ENCODE results near the gene SRP72. TPM values are rescaled to one million over a fixed set of nuclear protein-coding genes. Genes with fewer than 3 reads are reported as not detected.

The SRP72 gene
- total RNA-seq, 4 donors from 2014 or later: 40.9 to 59.9 (median 46.4) TPM

- TF ChIP-seq CTCF (IDR thresholded peaks at IDR 0.05) (no peak), POLR2A (IDR thresholded peaks at IDR 0.05) (no peak)
- no peak for DNase-seq (ENCODE audit: low spot score in 2 of 2)
- 93 to 97% methylated on average over 1 of the region's 1 CpG for WGBS, 2 donors
- intact Hi-C loops (cut with DNase I; ENCODE audit: low total_unique reads): no loop called here
- H3K4me3 ChIP-seq (ENCODE audit: low read depth, poor library complexity, severe bottlenecking): no peak overlapping the region
Observed at GRCh38 chr4:56496241-56496640, 28.8 kb downstream of the SRP72 start.

DNA sequence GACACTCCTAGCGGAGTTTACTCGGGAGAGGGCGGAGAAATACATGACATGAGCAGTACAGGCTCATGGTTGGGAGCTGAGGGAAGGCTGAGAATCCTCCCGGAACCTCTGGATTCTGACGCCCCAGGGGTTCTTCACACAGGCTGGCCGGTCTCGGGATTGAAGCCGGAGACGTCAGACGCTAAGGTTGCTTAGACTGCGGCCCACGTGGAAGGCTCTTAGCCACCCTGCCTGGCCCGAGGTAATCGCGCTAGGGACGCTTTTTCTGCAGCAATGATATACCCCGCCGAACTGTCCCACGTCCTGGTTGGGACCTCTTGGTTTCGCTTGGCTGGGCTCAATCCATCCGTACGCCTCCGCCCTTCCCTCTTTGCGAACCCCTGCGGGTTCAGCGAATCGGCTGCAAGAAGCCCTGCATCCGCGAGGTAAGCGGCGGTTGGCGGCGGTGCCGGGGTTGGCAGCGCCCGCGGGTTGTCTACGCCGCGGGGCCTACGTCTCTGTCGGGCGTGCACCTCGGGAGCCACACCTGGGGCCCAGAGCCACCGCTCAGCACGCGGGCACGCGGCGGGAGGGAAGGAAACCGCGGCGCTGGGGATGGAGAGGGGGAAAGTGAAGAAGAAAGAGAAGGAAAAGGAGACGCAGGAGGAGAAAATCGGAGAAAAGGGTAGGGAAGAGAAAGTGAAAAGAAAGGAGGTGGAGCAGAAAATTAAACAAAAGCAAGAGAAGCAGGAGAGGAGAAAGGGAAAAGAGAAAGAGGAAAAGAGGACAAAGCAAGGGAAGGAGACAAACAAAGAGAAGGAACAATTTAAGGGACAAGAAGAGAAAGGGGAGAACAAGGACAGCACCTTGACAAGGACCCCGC lies 38.1 kb downstream of the SRP72 start, which contains the start of gene ARL9:
Gene ARL9 (plus strand): TSS at position 523 of the 862 bp plus-strand sequence. CDS start 72 bp downstream, at position 595.
- TF ChIP-seq CTCF (IDR thresholded peaks at IDR 0.05) (no peak), POLR2A (IDR thresholded peaks at IDR 0.05) (no peak)
- WGBS, 2 donors: 0 to 2% methylated on average over 47 to 56 of the region's 56 CpGs
- peak; percentile 20 to 91 for DNase-seq (ENCODE audit: low spot score in 2 of 2)
- intact Hi-C loops (cut with DNase I; ENCODE audit: low total_unique reads): no loop called here
- H3K4me3 ChIP-seq (ENCODE audit: low read depth, poor library complexity, severe bottlenecking): peak within 1 kb of the TSS; percentile 56

- intact Hi-C loops (cut with DNase I; ENCODE audit: low total_unique reads): no loop called here
- no peak for TF ChIP-seq CTCF (IDR thresholded peaks at IDR 0.05)
- no peak for TF ChIP-seq POLR2A (IDR thresholded peaks at IDR 0.05)
- DNase-seq (ENCODE audit: low spot score in 2 of 2): no peak
- H3K4me3 ChIP-seq (ENCODE audit: low read depth, poor library complexity, severe bottlenecking): no peak overlapping the region
Observed at GRCh38 chr4:56511098-56511497, 43.7 kb downstream of the SRP72 start.

DNA sequence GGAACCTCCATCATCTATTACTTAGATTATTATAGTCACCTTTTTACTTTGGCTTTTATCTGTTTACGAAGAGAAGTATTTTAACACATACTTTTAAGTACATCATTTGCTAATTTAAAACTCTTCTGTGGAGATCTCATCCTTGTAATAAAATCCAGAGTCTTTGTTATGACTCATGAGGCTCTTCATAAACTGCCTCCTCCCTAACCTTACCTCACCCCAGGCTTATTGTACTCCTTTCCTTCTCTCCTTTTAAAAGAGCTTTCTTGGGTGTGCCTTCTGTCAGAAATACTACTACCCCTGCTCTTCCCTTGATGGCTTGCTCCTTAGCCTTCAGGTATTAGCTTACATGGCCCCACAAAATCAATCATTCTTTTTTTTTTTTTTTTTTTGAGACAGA lies 44.7 kb downstream of the SRP72 start:
- intact Hi-C loops (cut with DNase I; ENCODE audit: low total_unique reads): no loop called here
- no peak overlapping the region for H3K4me3 ChIP-seq (ENCODE audit: low read depth, poor library complexity, severe bottlenecking)
- TF ChIP-seq CTCF (IDR thresholded peaks at IDR 0.05) (no peak), POLR2A (IDR thresholded peaks at IDR 0.05) (no peak)
- DNase-seq (ENCODE audit: low spot score in 2 of 2): no peak
- WGBS, 2 donors: 62 to 70% methylated on average over 1 of the region's 1 CpG

DNA sequence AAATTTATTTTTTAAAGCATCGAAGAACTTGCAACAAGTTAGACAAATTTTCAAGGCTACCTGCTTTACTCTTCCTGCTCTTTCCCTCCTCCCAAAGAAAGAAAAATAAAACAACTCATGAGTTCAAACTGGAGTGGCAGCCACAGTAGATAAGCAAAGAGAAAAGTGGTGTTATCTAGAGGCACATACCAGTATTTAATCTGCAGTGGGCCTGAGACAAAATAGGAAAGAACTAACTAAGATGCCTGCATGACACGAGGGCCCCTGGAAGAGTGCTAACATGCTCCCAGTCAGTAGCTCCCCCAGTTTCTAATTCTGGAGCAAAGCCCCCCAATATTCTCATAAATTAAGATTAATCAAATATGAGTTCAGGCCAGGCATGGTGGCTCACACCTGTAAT lies 46.1 kb downstream of the SRP72 start:
- DNase-seq (ENCODE audit: low spot score in 2 of 2): no peak
- no peak overlapping the region for H3K4me3 ChIP-seq (ENCODE audit: low read depth, poor library complexity, severe bottlenecking)
- TF ChIP-seq POLR2A (IDR thresholded peaks at IDR 0.05) (no peak), CTCF (IDR thresholded peaks at IDR 0.05) (no peak)
- intact Hi-C loops (cut with DNase I; ENCODE audit: low total_unique reads): no loop called here
- WGBS, 2 donors: 82 to 87% methylated on average over 2 of the region's 2 CpGs

Measured in lower leg skin (tissue), 4 donors.